K562 (cell line): Measurements from ENCODE around the gene LZTFL1. TPM values are rescaled to one million over a fixed set of nuclear protein-coding genes. Genes with fewer than 3 reads are reported as not detected.

Source experiments
- ATAC-seq: fragments of 200-7000 bp; cut with Tn5 transposase; 3 replicates; pipeline ENCODE4 v1.9.1; 2020; ENCODE audit warnings: moderate library complexity
- BruUV-seq: library from RNA; stranded (reverse); fragments of 400-500 nt; replicated peaks from 2 replicates; lab custom pipeline; 2021; lab: Mats Ljungman, UMichigan
- CTCF ChIA-PET: fragments of 300-600 bp; formaldehyde crosslinking; extraction: SDS; loops from one replicate; lab custom pipeline; 2021; ENCODE audit warnings: low intra/inter-chr PET ratio; lab: Yijun Ruan, JAX
- POLR2A ChIA-PET: fragments of 300-600, 350-650 bp; sonication (Branson Sonifier 250); formaldehyde crosslinking; extraction: SDS; loops from one replicate; lab custom pipeline; 2021; ENCODE audit warnings: antibody characterized with exemption, inconsistent platforms; lab: Yijun Ruan, JAX
- DNase-seq, 4 experiments: peaks; one replicate each; pipeline versions ENCODE4 v3.0.0 to v3.0.0-alpha.2; 2011 to 2018; ENCODE audit warnings: low spot score in 3 of 4, mixed read lengths in 3 of 4; ENCODE audit errors: extremely low read depth in 1 of 4
- FAIRE-seq: peaks from 2 replicates; lab custom pipeline; 2011; peaks lifted over from hg19 to GRCh38; lab: Jason Lieb, UNC
- H2AFZ ChIP-seq: 2 replicates; pipeline ENCODE4 v1.6.0; 2011; ENCODE audit warnings: low read depth, low read length, control low read depth, inconsistent platforms
- H3K27ac ChIP-seq: fragments of 200-600 bp; 3 replicates; pipeline ENCODE4 v1.8.0; 2011; ENCODE audit warnings: low read depth, mild to moderate bottlenecking, control low read depth, inconsistent platforms, low read length, moderate library complexity, mixed read lengths; ENCODE audit errors: extremely low read depth
- H3K27me3 ChIP-seq, 2 experiments: fragments of 300-600 bp in 1 of 2; 2 replicates in 1 of 2; 3 replicates in 1 of 2; pipeline versions ENCODE4 v1.6.0 to v1.8.0; 2011; ENCODE audit warnings: inconsistent platforms in 2 of 2, low read length in 2 of 2, mild to moderate bottlenecking in 1 of 2, mixed read lengths in 1 of 2, moderate library complexity in 1 of 2; ENCODE audit not compliant: control insufficient read depth in 2 of 2, insufficient read depth in 2 of 2
- H3K36me3 ChIP-seq: fragments of 300-600 bp; 3 replicates; pipeline ENCODE4 v1.8.0; 2011; ENCODE audit warnings: mild to moderate bottlenecking, low read length, inconsistent platforms; ENCODE audit not compliant: control insufficient read depth, insufficient read depth
- H3K4me1 ChIP-seq, 2 experiments: fragments of 200-600 bp in 1 of 2; replicated peaks in 1 of 2; 2 replicates in 1 of 2; 3 replicates in 1 of 2; pipeline versions ENCODE4 v1.5.1 to v1.8.0; 2011; ENCODE audit warnings: inconsistent platforms in 2 of 2, low read length in 2 of 2, mild to moderate bottlenecking in 1 of 2, mixed read lengths in 1 of 2, moderate library complexity in 1 of 2; ENCODE audit not compliant: control insufficient read depth in 2 of 2, insufficient read depth in 2 of 2
- H3K4me2 ChIP-seq: 2 replicates; pipeline ENCODE4 v1.6.1; 2011; ENCODE audit warnings: low read length, control low read depth, inconsistent platforms, mixed read lengths; ENCODE audit not compliant: insufficient read depth
- H3K4me3 ChIP-seq: fragments of 200-600 bp; sonication (generic), shearing (Covaris generic); 2 replicates; pipeline ENCODE4 v1.5.1; 2016; ENCODE audit warnings: control low read depth, inconsistent platforms
- H3K79me2 ChIP-seq: fragments of 200-600 bp; 3 replicates; pipeline ENCODE4 v1.8.0; 2011; ENCODE audit warnings: low read length, inconsistent platforms; ENCODE audit not compliant: control insufficient read depth, insufficient read depth
- H3K9ac ChIP-seq, 2 experiments: 2 replicates each; pipeline versions ENCODE4 v1.6.0 to v1.6.1; 2011; ENCODE audit warnings: low read depth in 2 of 2, low read length in 2 of 2, control low read depth in 1 of 2, inconsistent platforms in 1 of 2, mild to moderate bottlenecking in 1 of 2, mixed read lengths in 1 of 2; ENCODE audit not compliant: insufficient read depth in 1 of 2
- H3K9me1 ChIP-seq: one replicate; pipeline ENCODE4 v1.6.0; 2011; ENCODE audit warnings: inconsistent platforms, mild to moderate bottlenecking, low read length, moderate library complexity; ENCODE audit not compliant: control insufficient read depth, insufficient read depth
- H3K9me3 ChIP-seq: replicated peaks from 2 replicates; pipeline ENCODE4 v1.5.1; 2011; ENCODE audit warnings: low read depth, low read length, inconsistent platforms; ENCODE audit not compliant: control insufficient read depth, insufficient read depth
- H4K20me1 ChIP-seq: replicated peaks from 2 replicates; pipeline ENCODE4 v1.6.1; 2011; ENCODE audit warnings: low read length, inconsistent platforms, mixed read lengths; ENCODE audit not compliant: control insufficient read depth, insufficient read depth
- CHCHD3 ChIP-seq: fragments of 250-450 bp; sonication (Bioruptor Pico); IDR thresholded peaks from 2 replicates; pipeline ENCODE4 v2.1.2; 2022; ENCODE audit warnings: mild to moderate bottlenecking
- DACH1 ChIP-seq: fragments of 450-650 bp; IDR thresholded peaks from 2 replicates; pipeline ENCODE4 v1.6.1; 2018; ENCODE audit not compliant: partially characterized antibody
- HCFC1 ChIP-seq: IDR thresholded peaks from 2 replicates; pipeline ENCODE4 v1.6.1; 2012; ENCODE audit warnings: low read depth, low read length, improper control_type of control experiment
- ILF3 ChIP-seq: fragments of 450-650 bp; IDR thresholded peaks from 2 replicates; pipeline ENCODE4 v1.6.1; 2018; ENCODE audit warnings: antibody characterized with exemption, mild to moderate bottlenecking, moderate library complexity, borderline replicate concordance
- MBD1 ChIP-seq: fragments of 250-450 bp; sonication (Bioruptor Pico); IDR thresholded peaks from 2 replicates; pipeline ENCODE4 v1.8.0; 2022; ENCODE audit warnings: inconsistent platforms
- PCBP2 ChIP-seq: fragments of 200-400 bp; formaldehyde crosslinking; IDR thresholded peaks from 2 replicates; pipeline ENCODE4 v1.6.1; 2018; ENCODE audit warnings: low read length, low read depth, mild to moderate bottlenecking, moderate library complexity; ENCODE audit not compliant: poor library complexity, severe bottlenecking
- PHTF2 ChIP-seq: fragments of 250-450 bp; sonication (Bioruptor Pico); IDR thresholded peaks from 2 replicates; pipeline ENCODE4 v1.5.0; 2021; ENCODE audit warnings: mild to moderate bottlenecking
- SIN3B ChIP-seq: fragments of 450-650 bp; IDR thresholded peaks from 2 replicates; pipeline ENCODE4 v1.6.1; 2017; ENCODE audit warnings: low read depth, mild to moderate bottlenecking, moderate library complexity
- SNAPC5 ChIP-seq: fragments of 250-450 bp; sonication (Bioruptor Pico); IDR thresholded peaks from 2 replicates; pipeline ENCODE4 v1.8.0; 2021; ENCODE audit warnings: moderate library complexity, mild to moderate bottlenecking, inconsistent platforms
- TEAD4 ChIP-seq, 2 experiments: sonication (generic) in 1 of 2; formaldehyde crosslinking in 1 of 2; IDR thresholded peaks; 2 replicates each; pipeline versions ENCODE4 v1.6.1 to v1.8.0; 2012 to 2022; ENCODE audit warnings: borderline replicate concordance in 1 of 2, inconsistent platforms in 1 of 2, low read length in 1 of 2, mild to moderate bottlenecking in 1 of 2, missing genetic modification reagents in 1 of 2
- ZNF212 ChIP-seq: fragments of 450-650 bp; formaldehyde crosslinking; IDR thresholded peaks from 2 replicates; pipeline ENCODE4 v1.4.0; 2020; ENCODE audit warnings: mild to moderate bottlenecking
- ZNF263 ChIP-seq: sonication (generic); formaldehyde crosslinking; IDR thresholded peaks from 2 replicates; pipeline ENCODE4 v1.8.0; 2022; ENCODE audit warnings: mild to moderate bottlenecking, missing genetic modification reagents, borderline replicate concordance
- ZNF347 ChIP-seq: fragments of 450-650 bp; formaldehyde crosslinking; IDR thresholded peaks from 2 replicates; pipeline ENCODE4 v1.4.0; 2020; ENCODE audit warnings: low read depth, mild to moderate bottlenecking, moderate library complexity
- WGBS: fragments of 100-300 bp; shearing (Covaris generic); methylation state at CpG from one replicate; pipeline ENCODE4 v1.1.6; 2016; ENCODE audit warnings: low coverage, mixed read lengths; ENCODE audit not compliant: insufficient coverage; ENCODE audit errors: missing lambda C conversion rate; 5-methylcytosine and 5-hydroxymethylcytosine counted together
- in situ Hi-C: fragments of 300-500 bp; cut with MboI; formaldehyde crosslinking; loops from 4 replicates; pipeline ENCODE4 v1.15.0; 2018; ENCODE audit warnings: inconsistent platforms, mixed read lengths
- intact Hi-C: fragments of 100-400 bp; cut with micrococcal nuclease; formaldehyde crosslinking; loops from 2 replicates; pipeline ENCODE4 v1.14.2; 2022
- polyA plus RNA-seq, 8 experiments: library from polyadenylated mRNA; depleted of rRNA in 4 of 8; stranded (reverse) in 5 of 8; unstranded in 3 of 8; fragments of >200 nt; fragmentation: Nextera tagmentation in 2 of 8; fragmentation: Illumina TruSeq in 1 of 8; extraction: Ambion mirVana in 2 of 8; extraction: Trizol in 1 of 8; gene quantifications; 2 replicates each; pipeline versions ENCODE4 v1.2.1 to v1.2.3, GENCODE V29; 2011 to 2014; ENCODE audit warnings: inconsistent platforms in 1 of 8, missing spikeins in 1 of 8
- total RNA-seq, 7 experiments: library from RNA; depleted of rRNA in 6 of 7; stranded (reverse); fragments of >200 nt in 6 of 7; fragmentation: Illumina TruSeq in 2 of 7; extraction: Trizol in 2 of 7; gene quantifications; 2 replicates each; pipeline versions ENCODE4 v1.2.1 to v1.2.3, GENCODE V29; 2011 to 2021; ENCODE audit warnings: low replicate concordance in 1 of 7

The LZTFL1 gene
- total and polyA plus RNA-seq, 9 of the 15 experiments (the other 6 are each of a cell fraction or from before 2014, with no cell fraction given) = 10.7 to 33.7 (median 15.3) TPM

GRCh38 chr3:45792516-45793172, 49.3 kb downstream of the LZTFL1 start:
- Histone ChIP-seq H3K4me1 (peaks cover 0 to 10% of the 10 kb centered on the region in 2 experiments; a peak in 2 of 5 replicates), H2AFZ (no peak overlapping the region), H3K9me1 (no peaks in the 10 kb centered on the region), H3K9me3 (0 out of 2 replicates have a peak, but pooled peaks cover 2% of the 10 kb centered on the region), H3K79me2 (no peaks in the 10 kb centered on the region), H3K4me3 (no peak overlapping the region), H3K9ac (no peak overlapping the region), H3K27ac (no peak overlapping the region), H3K27me3 (peaks cover 43 to 55% of the 10 kb centered on the region in 2 experiments), H4K20me1 (no peaks in the 10 kb centered on the region), H3K4me2 (no peak overlapping the region), H3K36me3 (no peaks in the 10 kb centered on the region)
- 0% methylated on average over 7 of the region's 7 CpGs for WGBS
- no peak for DNase-seq
- POLR2A ChIA-PET = interaction anchor here (1.0 kb wide), 2 partner anchors 10 to 16 kb away, joined by 3 to 4 read pairs; no protein-coding TSS in a partner anchor
- intact Hi-C loops (no loop called here), in situ Hi-C loops (no loop called here)
- no peak for FAIRE-seq
- BruUV-seq = no TSS peak
- ATAC-seq = no peak
- TF ChIP-seq SIN3B (no peak), ILF3 (no peak), CHCHD3 (CRISPR knock-in tag) (no peak), DACH1 (no peak)
- CTCF ChIA-PET = no interaction called here

GRCh38 chr3:45792036-45792435, 49.9 kb downstream of the LZTFL1 start:
- H3K9ac ChIP-seq = no peak overlapping the region
- H4K20me1 ChIP-seq = no peaks in the 10 kb centered on the region
- 0% methylated on average over 2 of the region's 2 CpGs for WGBS
- CTCF ChIA-PET = no interaction called here
- FAIRE-seq = no peak
- POLR2A ChIA-PET = interaction anchor here (0.6 to 1.0 kb wide), 3 partner anchors 10 to 29 kb away, joined by 3 to 4 read pairs (median 3); no protein-coding TSS in a partner anchor
- H3K79me2 ChIP-seq = no peaks in the 10 kb centered on the region
- no peaks in the 10 kb centered on the region for H3K9me1 ChIP-seq
- H3K36me3 ChIP-seq = no peaks in the 10 kb centered on the region
- H3K4me3 ChIP-seq = no peak overlapping the region
- no peak for ATAC-seq
- BruUV-seq = no TSS peak
- DNase-seq = no peak
- H3K4me2 ChIP-seq = no peak overlapping the region
- no peak overlapping the region for H3K27ac ChIP-seq
- H3K27me3 ChIP-seq = peaks cover 43 to 55% of the 10 kb centered on the region in 2 experiments
- 0 out of 2 replicates have a peak, but pooled peaks cover 2% of the 10 kb centered on the region for H3K9me3 ChIP-seq
- peaks cover 0 to 10% of the 10 kb centered on the region in 2 experiments; a peak in 2 of 5 replicates for H3K4me1 ChIP-seq
- in situ Hi-C loops (no loop called here), intact Hi-C loops (no loop called here)
- no peak overlapping the region for H2AFZ ChIP-seq
- no peak for TF ChIP-seq PCBP2
- no peak for TF ChIP-seq ZNF347 (CRISPR knock-in tag)
- no peak for TF ChIP-seq SNAPC5 (CRISPR knock-in tag)
- TF ChIP-seq ZNF263 = no peak
- TF ChIP-seq MBD1 = no peak
- no peak for TF ChIP-seq HCFC1
- no peak for TF ChIP-seq TEAD4 (IDR thresholded peaks at IDR 0.05; ENCODE audit: low read length)
- no peak for TF ChIP-seq TEAD4 (CRISPR knock-in tag; IDR thresholded peaks at IDR 0.05; ENCODE audit: borderline replicate concordance)
- TF ChIP-seq PHTF2 (CRISPR knock-in tag) = no peak
- TF ChIP-seq ZNF212 (CRISPR knock-in tag) = no peak
